ENCODE results near the gene CMIP. TPM values are rescaled to one million over a fixed set of nuclear protein-coding genes. Genes with fewer than 3 reads are reported as not detected.

CMIP gene
- total RNA-seq, 1 donor from 2014 or later = 6.6 TPM

DNA sequence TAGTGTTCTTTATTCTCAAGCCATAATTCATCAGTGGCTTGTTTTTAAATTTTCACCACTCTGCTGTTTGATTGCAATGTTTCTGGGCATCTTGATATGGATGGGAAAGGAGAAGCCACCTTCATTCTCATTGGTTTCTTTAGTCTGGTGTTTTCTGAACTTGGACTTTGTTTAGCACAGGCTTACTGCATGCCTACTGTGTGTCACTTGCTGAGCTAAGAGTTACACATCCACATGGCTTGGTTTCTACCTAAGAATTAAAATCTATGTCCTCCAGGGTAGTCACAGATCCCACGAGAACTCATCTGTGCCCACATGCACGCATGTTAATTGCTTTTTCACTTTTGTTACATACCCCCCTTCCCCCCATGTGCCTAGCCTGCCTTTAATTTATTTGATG lies 4.6 kb downstream of the CMIP start:
- Histone ChIP-seq H3F3A (ENCODE audit: low read depth) (peaks cover 23% of the 10 kb centered on the region), H3K27me3 (no peaks in the 10 kb centered on the region), H3K79me2 (ENCODE audit: low read depth) (peaks cover 93% of the 10 kb centered on the region), H4K20me1 (ENCODE audit: low read depth) (peaks cover 83% of the 10 kb centered on the region), H2AFZ (replicated peaks) (no peak overlapping the region), H3K36me3 (no peaks in the 10 kb centered on the region), H3K9ac (no peak overlapping the region), H3K27ac (no peak overlapping the region), H3K4me2 (peak overlapping the region; percentile 97), H3K9me3 (ENCODE audit: low read depth) (no peaks in the 10 kb centered on the region), H3K4me3 (no peak overlapping the region), H3K4me1 (peaks cover 35% of the 10 kb centered on the region)
- H3K4me3 Mint-ChIP-seq = no peak overlapping the region
- H3K4me1 Mint-ChIP-seq = peaks cover 72% of the 10 kb centered on the region
- TF ChIP-seq, protein P1, sequence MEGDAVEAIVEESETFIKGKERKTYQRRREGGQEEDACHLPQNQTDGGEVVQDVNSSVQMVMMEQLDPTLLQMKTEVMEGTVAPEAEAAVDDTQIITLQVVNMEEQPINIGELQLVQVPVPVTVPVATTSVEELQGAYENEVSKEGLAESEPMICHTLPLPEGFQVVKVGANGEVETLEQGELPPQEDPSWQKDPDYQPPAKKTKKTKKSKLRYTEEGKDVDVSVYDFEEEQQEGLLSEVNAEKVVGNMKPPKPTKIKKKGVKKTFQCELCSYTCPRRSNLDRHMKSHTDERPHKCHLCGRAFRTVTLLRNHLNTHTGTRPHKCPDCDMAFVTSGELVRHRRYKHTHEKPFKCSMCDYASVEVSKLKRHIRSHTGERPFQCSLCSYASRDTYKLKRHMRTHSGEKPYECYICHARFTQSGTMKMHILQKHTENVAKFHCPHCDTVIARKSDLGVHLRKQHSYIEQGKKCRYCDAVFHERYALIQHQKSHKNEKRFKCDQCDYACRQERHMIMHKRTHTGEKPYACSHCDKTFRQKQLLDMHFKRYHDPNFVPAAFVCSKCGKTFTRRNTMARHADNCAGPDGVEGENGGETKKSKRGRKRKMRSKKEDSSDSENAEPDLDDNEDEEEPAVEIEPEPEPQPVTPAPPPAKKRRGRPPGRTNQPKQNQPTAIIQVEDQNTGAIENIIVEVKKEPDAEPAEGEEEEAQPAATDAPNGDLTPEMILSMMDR (IDR thresholded peaks at IDR 0.05) = no peak
- no peak for TF ChIP-seq EZH2 (IDR thresholded peaks at IDR 0.05)
- no peak for TF ChIP-seq EZH2phosphoT487 (IDR thresholded peaks at IDR 0.05)
- no peak for DNase-seq (ENCODE audit: low spot score)
- H3K27me3 Mint-ChIP-seq (ENCODE audit: insufficient read depth, low read depth) = peaks cover 4% of the 10 kb centered on the region
- no peaks in the 10 kb centered on the region for H3K9me3 Mint-ChIP-seq
- H3K36me3 Mint-ChIP-seq = peaks cover 2% of the 10 kb centered on the region
- H3K27ac Mint-ChIP-seq = no peak overlapping the region

DNA sequence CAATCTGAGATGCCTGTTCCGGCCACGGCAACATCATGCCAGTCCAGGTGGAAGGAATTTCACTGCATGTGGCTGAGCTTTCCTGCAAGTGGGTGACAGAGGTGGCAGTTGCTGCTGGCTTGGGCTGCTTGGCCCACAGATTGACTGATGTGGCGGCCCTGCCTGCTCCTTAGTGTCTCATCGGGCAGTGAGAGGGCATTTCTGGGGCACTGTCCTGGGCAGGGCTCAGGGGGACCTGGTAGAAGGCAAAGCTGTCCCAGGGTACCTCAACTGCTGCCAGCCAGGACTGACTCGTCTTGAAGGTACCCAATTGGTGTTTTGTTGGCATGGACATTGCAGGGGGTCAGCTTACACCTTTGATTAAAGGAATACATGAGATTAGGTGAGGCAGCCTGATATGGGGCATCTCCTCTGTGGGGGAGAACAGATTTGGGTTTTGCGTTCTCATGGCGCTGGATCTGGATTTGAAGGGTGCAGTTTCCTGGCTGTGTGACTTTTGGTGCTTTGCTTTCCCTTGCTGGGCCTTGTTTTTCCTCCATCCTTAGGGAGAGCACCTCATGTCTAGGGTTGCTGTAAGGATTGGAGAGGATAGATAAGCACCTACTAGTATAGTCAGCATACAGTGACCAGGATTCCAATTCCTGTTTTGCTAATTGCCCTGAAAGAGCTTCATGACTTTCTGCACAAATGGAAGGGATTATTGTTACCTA lies 5.4 kb downstream of the CMIP start:
- H3K27ac Mint-ChIP-seq = no peak overlapping the region
- H3K27me3 Mint-ChIP-seq (ENCODE audit: insufficient read depth, low read depth) = peaks cover 4% of the 10 kb centered on the region
- H3K79me2 ChIP-seq (ENCODE audit: low read depth) = peaks cover 100% of the 10 kb centered on the region

GRCh38 chr16:81450783-81451491 lies 6.3 kb downstream of the CMIP start:
- H3K9ac ChIP-seq = no peak overlapping the region
- H3K4me1 ChIP-seq = peaks cover 35% of the 10 kb centered on the region
- DNase-seq (ENCODE audit: low spot score) = no peak
- Mint-ChIP-seq H3K36me3 (peaks cover 2% of the 10 kb centered on the region), H3K4me1 (peaks cover 77% of the 10 kb centered on the region), H3K27ac (no peak overlapping the region), H3K27me3 (ENCODE audit: insufficient read depth, low read depth) (peaks cover 4% of the 10 kb centered on the region), H3K9me3 (no peaks in the 10 kb centered on the region), H3K4me3 (no peak overlapping the region)
- no peak overlapping the region for H3K27ac ChIP-seq
- H4K20me1 ChIP-seq (ENCODE audit: low read depth) = peaks cover 99% of the 10 kb centered on the region
- TF ChIP-seq EZH2 (IDR thresholded peaks at IDR 0.05) (no peak), EZH2phosphoT487 (IDR thresholded peaks at IDR 0.05) (no peak)
- TF ChIP-seq, protein P1 (IDR thresholded peaks at IDR 0.05) = no peak
- H3K36me3 ChIP-seq = no peaks in the 10 kb centered on the region
- H3K4me3 ChIP-seq = no peak overlapping the region
- H3K79me2 ChIP-seq (ENCODE audit: low read depth) = peaks cover 100% of the 10 kb centered on the region
- H2AFZ ChIP-seq (replicated peaks) = no peak overlapping the region
- no peak overlapping the region for H3K4me2 ChIP-seq
- H3F3A ChIP-seq (ENCODE audit: low read depth) = peaks cover 23% of the 10 kb centered on the region
- H3K9me3 ChIP-seq (ENCODE audit: low read depth) = no peaks in the 10 kb centered on the region
- H3K27me3 ChIP-seq = no peaks in the 10 kb centered on the region

More for the DNA sequence above, 5.4 kb downstream of the CMIP start:
- H3K4me1 ChIP-seq = peaks cover 35% of the 10 kb centered on the region
- TF ChIP-seq, protein P1 (IDR thresholded peaks at IDR 0.05) = no peak
- TF ChIP-seq EZH2phosphoT487 (IDR thresholded peaks at IDR 0.05) = no peak
- TF ChIP-seq EZH2 (IDR thresholded peaks at IDR 0.05) = no peak
- Mint-ChIP-seq H3K4me3 (peak overlapping the region; percentile 8), H3K4me1 (peaks cover 76% of the 10 kb centered on the region), H3K9me3 (no peaks in the 10 kb centered on the region), H3K36me3 (peaks cover 2% of the 10 kb centered on the region)
- H3F3A ChIP-seq (ENCODE audit: low read depth) = peaks cover 23% of the 10 kb centered on the region
- no peaks in the 10 kb centered on the region for H3K9me3 ChIP-seq (ENCODE audit: low read depth)
- H3K36me3 ChIP-seq = no peaks in the 10 kb centered on the region
- H4K20me1 ChIP-seq (ENCODE audit: low read depth) = peaks cover 91% of the 10 kb centered on the region
- no peak overlapping the region for H3K4me2 ChIP-seq
- H3K27ac ChIP-seq = no peak overlapping the region
- H3K4me3 ChIP-seq = no peak overlapping the region
- no peaks in the 10 kb centered on the region for H3K27me3 ChIP-seq
- DNase-seq (ENCODE audit: low spot score) = no peak
- H2AFZ ChIP-seq (replicated peaks) = no peak overlapping the region
- H3K9ac ChIP-seq = no peak overlapping the region

Data from neural progenitor cell (in vitro differentiated cells).